ENCODE results near the gene NMT1. TPM values are rescaled to one million over a fixed set of nuclear protein-coding genes. Genes with fewer than 3 reads are reported as not detected.

NMT1 gene
- total and polyA plus RNA-seq, 2 donors, result 39.3 to 70.7 TPM

- Histone ChIP-seq H3K4me1 (ENCODE audit: control insufficient read depth in 2 of 2, insufficient read depth in 2 of 2, low read length in 2 of 2) (peaks cover 22 to 32% of the 10 kb centered on the region in 2 donors), H3K36me3 (ENCODE audit: control insufficient read depth in 2 of 2, insufficient read depth in 2 of 2, low read length in 1 of 2) (no peaks in the 10 kb centered on the region), H3K27ac (ENCODE audit: low read depth in 1 of 2, low read length in 1 of 2) (peak overlapping the region in 1 of 2 donors; percentile 53), H3K27me3 (ENCODE audit: control insufficient read depth in 2 of 2, insufficient read depth in 1 of 2, low read length in 1 of 2) (peaks cover 3 to 39% of the 10 kb centered on the region in 2 donors), H3K9me3 (ENCODE audit: control insufficient read depth in 2 of 2, insufficient read depth in 1 of 2, low read length in 1 of 2) (no peaks in the 10 kb centered on the region), H3K4me3 (ENCODE audit: low read length in 2 of 2) (no peak overlapping the region)
- 94% methylated on average over 13 of the region's 13 CpGs for WGBS
- DNase-seq (ENCODE audit: low read depth in 6 of 9, low spot score in 9 of 9), result no peak
Measured at GRCh38 chr17:45143094-45143670, 82.1 kb downstream of the NMT1 start.

- WGBS, result 4% methylated on average over 21 of the region's 21 CpGs
- Histone ChIP-seq H3K27ac (ENCODE audit: low read depth in 1 of 2, low read length in 1 of 2) (peak overlapping the region; percentile 58 to 80), H3K36me3 (ENCODE audit: control insufficient read depth in 2 of 2, insufficient read depth in 2 of 2, low read length in 1 of 2) (no peaks in the 10 kb centered on the region), H3K4me3 (ENCODE audit: low read length in 2 of 2) (peak overlapping the region; percentile 41 to 54), H3K9me3 (ENCODE audit: control insufficient read depth in 2 of 2, insufficient read depth in 1 of 2, low read length in 1 of 2) (no peaks in the 10 kb centered on the region), H3K27me3 (ENCODE audit: control insufficient read depth in 2 of 2, insufficient read depth in 1 of 2, low read length in 1 of 2) (peaks cover 2 to 39% of the 10 kb centered on the region in 2 donors), H3K4me1 (ENCODE audit: control insufficient read depth in 2 of 2, insufficient read depth in 2 of 2, low read length in 2 of 2) (peaks cover 22 to 35% of the 10 kb centered on the region in 2 donors)
- peak in 3 of 9 donors; percentile 32 to 66 (median 40) for DNase-seq (ENCODE audit: low read depth in 6 of 9, low spot score in 9 of 9)
Measured at GRCh38 chr17:45143767-45144198, 82.7 kb downstream of the NMT1 start.

- DNase-seq (ENCODE audit: low read depth in 6 of 9, low spot score in 9 of 9), result no peak
- Histone ChIP-seq H3K36me3 (ENCODE audit: control insufficient read depth in 2 of 2, insufficient read depth in 2 of 2, low read length in 1 of 2) (no peaks in the 10 kb centered on the region), H3K27me3 (ENCODE audit: control insufficient read depth in 2 of 2, insufficient read depth in 1 of 2, low read length in 1 of 2) (peaks cover 0 to 37% of the 10 kb centered on the region in 2 donors), H3K27ac (ENCODE audit: low read depth in 1 of 2, low read length in 1 of 2) (peak overlapping the region; percentile 58 to 80), H3K4me1 (ENCODE audit: control insufficient read depth in 2 of 2, insufficient read depth in 2 of 2, low read length in 2 of 2) (peaks cover 22 to 38% of the 10 kb centered on the region in 2 donors), H3K9me3 (ENCODE audit: control insufficient read depth in 2 of 2, insufficient read depth in 1 of 2, low read length in 1 of 2) (no peaks in the 10 kb centered on the region), H3K4me3 (ENCODE audit: low read length in 2 of 2) (peak overlapping the region; percentile 41 to 54)
- 26% methylated on average over 71 of the region's 71 CpGs for WGBS
Measured at GRCh38 chr17:45144199-45145034, 83.3 kb downstream of the NMT1 start.

GRCh38 chr17:45145035-45145389 lies 83.9 kb downstream of the NMT1 start:
- 91% methylated on average over 8 of the region's 8 CpGs for WGBS

GRCh38 chr17:45146166-45146565 lies 85.0 kb downstream of the NMT1 start:
- DNase-seq (ENCODE audit: low read depth in 6 of 9, low spot score in 9 of 9), result no peak
- H3K4me1 ChIP-seq (ENCODE audit: control insufficient read depth in 2 of 2, insufficient read depth in 2 of 2, low read length in 2 of 2), result peaks cover 27 to 45% of the 10 kb centered on the region in 2 donors
- 97% methylated on average over 10 of the region's 10 CpGs for WGBS
- peaks cover 0 to 36% of the 10 kb centered on the region in 2 donors for H3K27me3 ChIP-seq (ENCODE audit: control insufficient read depth in 2 of 2, insufficient read depth in 1 of 2, low read length in 1 of 2)
- H3K27ac ChIP-seq (ENCODE audit: low read depth in 1 of 2, low read length in 1 of 2), result no peak overlapping the region
- no peaks in the 10 kb centered on the region for H3K36me3 ChIP-seq (ENCODE audit: control insufficient read depth in 2 of 2, insufficient read depth in 2 of 2, low read length in 1 of 2)
- H3K9me3 ChIP-seq (ENCODE audit: control insufficient read depth in 2 of 2, insufficient read depth in 1 of 2, low read length in 1 of 2), result no peaks in the 10 kb centered on the region
- no peak overlapping the region for H3K4me3 ChIP-seq (ENCODE audit: low read length in 2 of 2)

More at GRCh38 chr17:45145035-45145389, 83.9 kb downstream of the NMT1 start:
- Histone ChIP-seq H3K9me3 (ENCODE audit: control insufficient read depth in 2 of 2, insufficient read depth in 1 of 2, low read length in 1 of 2) (no peaks in the 10 kb centered on the region), H3K4me1 (ENCODE audit: control insufficient read depth in 2 of 2, insufficient read depth in 2 of 2, low read length in 2 of 2) (peaks cover 22 to 38% of the 10 kb centered on the region in 2 donors), H3K27me3 (ENCODE audit: control insufficient read depth in 2 of 2, insufficient read depth in 1 of 2, low read length in 1 of 2) (peaks cover 0 to 36% of the 10 kb centered on the region in 2 donors), H3K27ac (ENCODE audit: low read depth in 1 of 2, low read length in 1 of 2) (peak overlapping the region in 1 of 2 donors; percentile 80), H3K4me3 (ENCODE audit: low read length in 2 of 2) (no peak overlapping the region), H3K36me3 (ENCODE audit: control insufficient read depth in 2 of 2, insufficient read depth in 2 of 2, low read length in 1 of 2) (no peaks in the 10 kb centered on the region)
- DNase-seq (ENCODE audit: low read depth in 6 of 9, low spot score in 9 of 9), result no peak

- peak overlapping the region; percentile 58 to 87 for H3K4me3 ChIP-seq (ENCODE audit: low read length in 2 of 2)
- H3K27me3 ChIP-seq (ENCODE audit: control insufficient read depth in 2 of 2, insufficient read depth in 1 of 2, low read length in 1 of 2), result peaks cover 0 to 36% of the 10 kb centered on the region in 2 donors
- peak overlapping the region in 1 of 2 donors; percentile 93 for H3K27ac ChIP-seq (ENCODE audit: low read depth in 1 of 2, low read length in 1 of 2)
- no peak for DNase-seq (ENCODE audit: low read depth in 6 of 9, low spot score in 9 of 9)
- peaks cover 31 to 49% of the 10 kb centered on the region in 2 donors for H3K4me1 ChIP-seq (ENCODE audit: control insufficient read depth in 2 of 2, insufficient read depth in 2 of 2, low read length in 2 of 2)
- no peaks in the 10 kb centered on the region for H3K36me3 ChIP-seq (ENCODE audit: control insufficient read depth in 2 of 2, insufficient read depth in 2 of 2, low read length in 1 of 2)
- WGBS, result 97% methylated on average over 4 of the region's 4 CpGs
- H3K9me3 ChIP-seq (ENCODE audit: control insufficient read depth in 2 of 2, insufficient read depth in 1 of 2, low read length in 1 of 2), result no peaks in the 10 kb centered on the region
Measured at GRCh38 chr17:45146592-45146889, 85.4 kb downstream of the NMT1 start.

- peak overlapping the region; percentile 58 to 87 for H3K4me3 ChIP-seq (ENCODE audit: low read length in 2 of 2)
- H3K4me1 ChIP-seq (ENCODE audit: control insufficient read depth in 2 of 2, insufficient read depth in 2 of 2, low read length in 2 of 2), result peaks cover 34 to 53% of the 10 kb centered on the region in 2 donors
- peak in 1 of 9 donors; percentile 88 for DNase-seq (ENCODE audit: low read depth in 6 of 9, low spot score in 9 of 9)
- no peaks in the 10 kb centered on the region for H3K36me3 ChIP-seq (ENCODE audit: control insufficient read depth in 2 of 2, insufficient read depth in 2 of 2, low read length in 1 of 2)
- no peaks in the 10 kb centered on the region for H3K9me3 ChIP-seq (ENCODE audit: control insufficient read depth in 2 of 2, insufficient read depth in 1 of 2, low read length in 1 of 2)
- H3K27ac ChIP-seq (ENCODE audit: low read depth in 1 of 2, low read length in 1 of 2), result peak overlapping the region; percentile 93 to 97
- WGBS, result 18% methylated on average over 29 of the region's 29 CpGs
- peaks cover 0 to 36% of the 10 kb centered on the region in 2 donors for H3K27me3 ChIP-seq (ENCODE audit: control insufficient read depth in 2 of 2, insufficient read depth in 1 of 2, low read length in 1 of 2)
Measured at GRCh38 chr17:45146890-45147580, 85.9 kb downstream of the NMT1 start.

- under 1% methylated on average over 38 of the region's 38 CpGs for WGBS
- Histone ChIP-seq H3K4me3 (ENCODE audit: low read length in 2 of 2) (peak overlapping the region; percentile 58 to 87), H3K9me3 (ENCODE audit: control insufficient read depth in 2 of 2, insufficient read depth in 1 of 2, low read length in 1 of 2) (no peaks in the 10 kb centered on the region), H3K36me3 (ENCODE audit: control insufficient read depth in 2 of 2, insufficient read depth in 2 of 2, low read length in 1 of 2) (no peaks in the 10 kb centered on the region), H3K27me3 (ENCODE audit: control insufficient read depth in 2 of 2, insufficient read depth in 1 of 2, low read length in 1 of 2) (peaks cover 0 to 35% of the 10 kb centered on the region in 2 donors), H3K27ac (ENCODE audit: low read depth in 1 of 2, low read length in 1 of 2) (peak overlapping the region; percentile 93 to 97), H3K4me1 (ENCODE audit: control insufficient read depth in 2 of 2, insufficient read depth in 2 of 2, low read length in 2 of 2) (peaks cover 34 to 57% of the 10 kb centered on the region in 2 donors)
- DNase-seq (ENCODE audit: low read depth in 6 of 9, low spot score in 9 of 9), result peak; percentile 82 to 97 (median 91)
Measured at GRCh38 chr17:45147581-45148182, 86.6 kb downstream of the NMT1 start.

All from thymus (tissue), 11 donors.